GM18511 (cell line): ENCODE data around the gene FRS3.

Experiments
- ATAC-seq: cut with Tn5 transposase; IDR thresholded peaks from one replicate; pipeline ENCODE4 v1.9.1; 2021; ENCODE audit warnings: mild to moderate bottlenecking, moderate library complexity; ENCODE audit not compliant: unreplicated experiment

The FRS3 gene

GRCh38 chr6:41791305-41791704 is 11.6 kb upstream of the FRS3 start:
- ATAC-seq = no peak

GRCh38 chr6:41790045-41790444 is 10.3 kb upstream of the FRS3 start:
- ATAC-seq = no peak

- no peak for ATAC-seq
Measured at GRCh38 chr6:41789390-41789724, 9.7 kb upstream of the FRS3 start.

GRCh38 chr6:41787219-41787917 is 7.7 kb upstream of the FRS3 start, which contains the start of gene TOMM6:
TSS of gene TOMM6 (plus strand) at chr6:41787694. CDS start at chr6:41787698, 4 bp downstream.
- ATAC-seq = peak; percentile 87

- peak; percentile 69 for ATAC-seq
Measured at GRCh38 chr6:41786451-41787218, 6.9 kb upstream of the FRS3 start.

- no peak for ATAC-seq
Measured at GRCh38 chr6:41785689-41786450, 6.2 kb upstream of the FRS3 start.

- no peak for ATAC-seq
Measured at GRCh38 chr6:41785254-41785653, 5.6 kb upstream of the FRS3 start.

GRCh38 chr6:41784581-41785171 is 5.0 kb upstream of the FRS3 start:
- ATAC-seq = no peak

- ATAC-seq = no peak
Measured at GRCh38 chr6:41783106-41783780, 3.5 kb upstream of the FRS3 start.

GRCh38 chr6:41781366-41781730 is 1.6 kb upstream of the FRS3 start:
- ATAC-seq = no peak

- ATAC-seq = no peak
Measured at GRCh38 chr6:41780551-41781365, 1.1 kb upstream of the FRS3 start, which contains the start of gene PRICKLE4. TSS of gene PRICKLE4 (plus strand) at chr6:41780782. CDS start at chr6:41783474, 2,692 bp downstream.

GRCh38 chr6:41779336-41779735 is 364 bp downstream of the FRS3 start:
- peak; percentile 17 for ATAC-seq

GRCh38 chr6:41778895-41779294 is 805 bp downstream of the FRS3 start:
- no peak for ATAC-seq

GRCh38 chr6:41777551-41778285 is 2.0 kb downstream of the FRS3 start:
- no peak for ATAC-seq

- ATAC-seq = no peak
Measured at GRCh38 chr6:41775293-41775882, 4.3 kb downstream of the FRS3 start.

- ATAC-seq = no peak
Measured at GRCh38 chr6:41774841-41775240, 4.9 kb downstream of the FRS3 start.

GRCh38 chr6:41771058-41771983 is 8.4 kb downstream of the FRS3 start:
- no peak for ATAC-seq
